AML-193 (cell line): ENCODE measurements around the gene DNAJC22.
"Not testable (repeated sequence)": the region's sequence is repeated elsewhere in the genome, so short reads cannot be mapped to it uniquely, and the experiment has no call there.

ENCODE experiments used
- DNase-seq, 2 experiments: peaks; one replicate each; lab custom pipeline; 2025; lab: John Stamatoyannopoulos, UW

Gene DNAJC22

DNA sequence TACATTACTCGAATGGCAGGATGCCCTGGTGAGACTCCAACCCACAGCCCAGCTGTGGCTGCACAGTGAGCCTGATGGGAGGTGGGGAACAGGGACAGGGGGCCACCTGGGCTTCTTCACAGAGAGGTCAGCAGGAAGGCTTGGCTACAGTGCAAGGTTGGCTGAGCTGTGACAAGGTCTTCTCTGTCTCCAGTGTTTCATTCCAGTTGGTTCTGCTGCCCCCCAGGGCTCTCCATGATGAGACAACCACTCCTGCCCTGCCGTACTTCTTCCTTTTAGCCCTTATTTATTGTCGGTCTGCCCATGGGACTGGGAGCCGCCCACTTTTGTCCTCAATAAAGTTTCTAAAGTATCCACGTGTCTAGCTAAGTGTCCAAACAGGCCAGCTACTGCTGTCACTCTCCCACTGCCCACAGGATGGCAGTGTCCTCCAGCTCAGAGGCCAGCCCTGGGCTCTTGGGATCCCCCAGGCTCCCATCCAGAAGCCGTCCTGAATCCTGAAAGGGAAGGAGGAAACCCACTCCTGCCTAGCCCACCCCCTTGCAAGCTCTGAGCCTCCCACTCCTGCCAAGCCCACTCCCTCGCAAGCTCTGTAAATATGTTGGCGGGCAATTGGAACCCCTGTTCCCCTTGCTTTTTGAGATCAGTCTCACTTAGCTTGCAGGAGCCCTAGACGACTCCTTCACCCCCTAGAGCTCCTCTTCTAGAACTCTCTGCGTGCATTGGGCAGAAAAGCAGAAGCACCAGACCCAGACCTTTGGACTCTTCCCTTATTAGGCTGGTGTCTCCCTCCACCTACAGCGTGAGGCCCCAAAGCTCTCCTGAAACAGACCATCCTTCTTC is 15.1 kb upstream of the DNAJC22 start:
- peak; percentile 8 to 26 for DNase-seq

DNA sequence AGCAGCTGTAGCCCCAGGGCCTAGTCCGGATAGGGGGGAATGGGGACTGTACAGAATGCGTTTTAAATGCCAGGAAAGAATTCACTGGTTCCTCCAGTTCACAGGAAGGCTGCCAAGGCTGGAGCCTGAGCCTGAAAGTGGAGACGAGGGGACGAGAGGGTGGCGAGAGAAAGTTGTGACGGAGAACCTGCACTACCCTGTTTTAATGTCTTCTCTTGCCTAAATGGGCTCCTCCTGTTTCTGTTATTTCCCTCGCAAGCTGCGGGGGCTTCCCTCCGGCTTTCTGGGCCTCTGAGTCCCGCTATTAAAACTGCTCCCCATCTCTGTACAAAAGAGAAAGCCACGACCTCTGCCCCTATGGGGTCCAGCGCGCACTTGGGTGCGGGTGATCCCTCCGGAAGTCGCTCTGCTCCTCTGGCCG is 14.2 kb upstream of the DNAJC22 start:
- no peak for DNase-seq

DNA sequence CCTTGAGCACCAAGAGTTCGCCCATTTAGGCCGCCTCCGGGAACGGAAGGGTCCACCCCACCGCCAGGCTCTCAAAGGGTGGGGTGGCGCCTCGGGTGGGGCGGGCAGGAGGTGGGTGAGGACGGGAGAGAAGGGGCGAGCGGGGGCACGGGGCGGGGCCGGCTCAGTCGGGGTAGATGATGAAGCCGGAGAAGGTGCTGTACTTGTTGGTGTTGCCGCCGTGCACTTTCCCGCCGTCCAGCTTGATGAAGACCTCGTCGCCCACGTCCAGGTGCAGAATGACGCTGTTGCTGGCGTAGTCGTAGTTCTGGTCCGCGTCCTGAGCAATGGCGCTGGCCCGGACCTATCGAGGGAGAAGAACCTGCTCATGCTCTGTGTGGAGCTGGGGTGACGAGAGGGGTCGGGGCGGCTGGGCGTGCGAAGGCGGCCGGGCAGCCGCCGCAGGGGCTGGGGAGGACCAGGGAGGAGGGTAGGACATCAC is 13.8 kb upstream of the DNAJC22 start:
- no peak for DNase-seq

DNA sequence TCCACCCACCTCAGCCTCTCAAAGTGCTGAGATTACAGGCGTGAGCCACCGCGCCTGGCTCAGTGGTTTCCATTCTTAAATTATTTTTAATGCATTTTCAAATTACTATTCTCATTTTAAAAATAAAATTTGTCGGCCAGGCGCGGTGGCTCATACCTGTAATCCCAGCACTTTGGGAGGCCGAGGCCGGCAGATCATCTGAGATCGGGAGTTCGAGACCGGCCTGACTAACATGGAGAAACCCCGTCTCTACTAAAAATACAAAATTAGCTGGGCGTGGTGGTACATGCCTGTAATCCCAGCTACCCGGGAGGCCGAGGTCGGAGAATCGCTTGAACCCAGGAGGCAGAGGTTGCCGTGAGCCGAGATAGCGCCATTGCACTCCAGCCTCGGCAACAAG is 12.9 kb upstream of the DNAJC22 start:
- DNase-seq = not testable (repeated sequence)

DNA sequence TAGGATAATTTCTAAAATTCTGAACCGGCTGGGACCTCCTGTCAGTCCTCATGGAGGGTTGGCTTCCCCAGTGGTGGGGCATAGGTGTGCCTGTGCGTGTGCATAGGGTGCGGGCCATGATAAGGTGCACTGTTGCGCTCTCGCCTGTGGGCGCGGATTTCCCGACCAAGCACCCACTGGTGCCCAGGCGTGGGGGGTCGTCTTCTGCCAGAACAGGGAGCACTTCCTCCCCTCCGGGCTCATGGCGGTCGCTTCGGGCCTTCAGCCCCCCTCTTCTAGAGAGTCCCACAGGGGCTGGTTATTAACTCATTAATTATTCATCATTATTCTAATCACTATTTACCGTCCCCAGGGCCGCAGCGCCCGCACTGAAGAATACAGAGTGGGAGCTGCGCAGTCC is 12.5 kb upstream of the DNAJC22 start:
- no peak for DNase-seq

DNA sequence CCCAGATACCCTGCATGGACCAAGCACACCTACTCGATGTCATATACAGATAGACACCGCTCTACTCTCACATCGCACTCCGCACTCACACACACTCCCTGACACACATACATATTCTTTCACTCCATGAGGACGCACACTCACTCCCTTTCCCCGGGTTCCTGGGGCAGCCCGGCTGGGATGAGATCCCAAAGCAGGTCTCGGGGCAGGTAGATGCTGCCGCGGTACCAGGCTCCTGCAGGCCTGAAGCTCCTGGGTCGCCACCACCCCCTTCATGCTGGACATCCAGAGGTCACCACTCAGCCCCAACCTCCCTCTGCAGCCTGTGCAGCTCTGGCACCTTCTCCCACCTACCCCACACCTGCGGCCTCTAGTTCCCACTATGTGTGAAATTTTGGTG is 12.0 kb upstream of the DNAJC22 start:
- DNase-seq = no peak

DNA sequence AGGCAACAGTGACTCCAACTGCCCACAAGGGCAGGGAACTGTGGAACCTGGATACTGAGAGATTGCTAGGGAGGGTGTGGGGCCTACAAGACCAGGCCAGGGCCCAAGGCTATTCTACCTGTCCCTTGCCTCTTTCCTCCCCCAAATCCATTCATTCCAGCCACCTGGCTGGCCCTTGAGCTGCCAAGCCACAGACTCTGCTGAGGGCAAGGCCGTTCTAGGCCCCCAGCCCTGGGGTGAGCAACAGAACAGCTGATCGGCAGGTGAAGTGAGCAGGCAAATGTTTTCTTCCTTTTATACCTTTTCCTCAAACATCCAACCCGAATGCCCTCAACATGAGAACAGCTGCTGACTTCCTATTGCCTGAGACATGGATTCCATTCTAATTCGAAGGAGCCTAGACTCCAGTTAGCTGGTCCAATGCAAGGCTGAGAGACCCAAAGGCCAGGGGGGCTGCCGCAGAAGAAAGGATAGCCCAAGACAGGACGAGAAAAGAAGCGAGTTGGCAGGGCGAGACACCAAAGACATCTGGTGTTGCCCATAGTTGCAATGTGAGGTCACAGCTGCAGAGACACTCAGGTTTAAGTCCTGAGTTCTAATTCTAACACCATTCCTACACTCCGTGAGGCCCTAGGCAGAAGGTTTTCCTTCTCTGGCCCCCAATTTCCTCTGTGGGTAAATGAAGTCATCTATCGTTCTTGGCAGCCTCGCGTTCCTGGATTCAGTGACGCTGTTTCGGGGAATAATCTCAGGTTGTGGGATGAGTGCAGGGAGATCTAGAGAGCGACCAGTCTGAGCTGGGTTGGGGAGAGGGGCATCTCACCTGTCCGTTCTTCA is 11.4 kb upstream of the DNAJC22 start:
- DNase-seq = no peak

DNA sequence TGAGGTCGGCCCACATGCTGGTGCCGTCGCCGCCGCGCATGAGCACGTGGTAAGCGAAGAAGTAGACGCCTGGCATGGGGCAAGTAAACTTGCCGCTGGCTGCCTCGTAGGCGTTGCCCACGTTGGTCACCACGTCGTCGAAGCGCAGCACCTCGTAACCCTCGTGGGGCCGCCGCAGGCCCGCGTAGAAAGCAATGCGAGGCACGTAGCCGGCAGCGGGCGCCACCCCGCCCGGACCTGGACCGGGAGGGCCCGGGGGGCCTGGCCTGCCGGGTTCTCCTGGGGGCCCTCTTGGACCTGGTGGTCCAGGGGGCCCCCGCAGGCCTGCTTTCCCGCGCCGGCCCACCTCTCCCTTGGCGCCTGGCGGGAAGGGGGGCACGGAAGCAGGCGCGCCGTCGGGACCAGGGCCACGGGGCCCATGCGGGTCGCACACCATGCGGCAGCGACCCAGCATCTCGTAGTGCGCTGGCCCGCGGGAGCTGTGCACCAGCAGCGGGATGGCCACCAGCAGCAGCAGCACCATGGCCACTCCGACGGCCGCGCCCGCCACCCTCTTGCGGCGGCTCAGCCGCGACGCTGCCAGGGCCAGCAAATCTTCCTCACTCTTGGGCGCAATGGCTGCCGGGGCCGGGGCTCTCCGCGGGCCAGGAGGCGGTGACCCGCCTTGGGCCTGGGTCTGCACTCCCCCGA is 10.6 kb upstream of the DNAJC22 start:
- DNase-seq = no peak

DNA sequence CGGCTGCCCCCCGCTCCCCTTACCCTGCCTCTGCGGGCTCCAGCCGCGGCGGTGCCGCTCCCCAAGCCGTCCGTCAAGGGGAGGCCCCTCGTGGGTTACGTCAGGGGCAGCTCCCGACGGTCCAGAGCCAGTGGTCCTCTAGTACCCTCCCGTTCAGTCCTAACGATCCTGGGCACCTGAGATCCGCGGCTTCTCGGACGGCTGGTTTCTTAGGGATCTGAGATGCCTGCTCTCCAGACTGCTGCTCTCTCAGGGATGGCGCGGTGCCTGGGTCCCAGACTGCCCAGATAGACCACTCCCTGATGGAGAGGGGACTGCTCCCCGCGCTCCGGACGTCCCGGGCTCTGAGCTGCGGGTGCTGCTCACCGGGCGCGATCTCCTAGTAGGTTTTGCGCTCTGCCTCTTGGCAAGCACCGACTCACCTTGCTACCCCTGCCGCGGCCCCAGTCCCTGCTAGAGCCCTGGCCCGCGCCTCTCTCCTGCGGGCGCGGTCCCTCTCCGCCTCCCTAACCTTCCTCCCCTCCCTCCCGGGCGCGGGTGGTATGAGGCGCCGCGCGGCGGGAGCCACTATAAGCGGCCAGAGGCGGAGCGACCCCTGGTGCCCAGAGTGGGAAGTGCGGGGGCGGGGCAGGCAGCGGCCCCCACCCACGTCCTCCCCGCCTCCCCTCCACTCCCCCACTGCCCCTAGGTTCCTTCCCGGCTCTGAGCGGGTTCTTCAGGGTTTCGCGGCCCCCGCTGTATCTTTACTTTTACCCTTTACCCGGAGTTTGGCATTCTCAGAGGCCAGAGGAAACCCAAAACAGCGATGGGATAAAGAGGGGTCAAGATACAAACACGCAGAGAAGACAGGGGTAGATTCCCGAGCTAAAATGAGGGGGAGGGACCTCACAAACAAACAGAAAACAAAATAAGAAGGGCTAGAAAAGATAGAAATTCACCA is 9.8 kb upstream of the DNAJC22 start, which contains the start of gene C1QL4:
Gene C1QL4 (minus strand): TSS at position 544 of the 940 bp plus-strand sequence. CDS start 711 bp downstream, outside the sequence.
- DNase-seq = peak; percentile 53 to 62

DNA sequence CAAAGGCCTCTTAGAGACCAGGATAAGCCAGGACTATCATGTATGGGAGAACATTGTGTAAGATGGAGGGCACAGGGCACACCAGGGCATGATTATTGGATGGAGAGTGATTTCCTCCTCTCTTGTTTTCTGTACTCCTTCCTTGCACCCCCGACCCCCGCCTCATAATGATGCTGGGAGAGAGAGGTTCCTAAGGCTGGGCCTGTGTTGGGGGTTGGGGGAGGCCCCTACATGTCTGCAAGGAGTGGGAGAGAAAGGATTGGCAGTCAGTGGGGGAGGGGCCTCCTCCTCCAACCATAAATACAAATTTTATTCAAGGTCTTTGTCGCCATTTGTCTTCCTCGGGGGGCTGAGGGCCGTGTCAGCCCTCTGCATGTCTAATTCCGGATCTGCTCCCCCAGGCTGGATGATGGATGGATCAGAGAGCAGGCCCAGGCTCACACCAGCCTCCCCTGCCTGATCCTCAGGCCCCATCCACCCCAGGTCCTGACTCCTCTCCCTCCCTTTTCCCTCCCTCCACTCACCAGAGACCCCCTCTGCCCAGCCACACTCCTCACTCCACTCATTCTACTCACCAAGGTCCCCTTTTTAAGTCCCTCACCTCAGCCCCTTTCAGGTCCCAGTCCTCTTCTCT is 7.7 kb upstream of the DNAJC22 start:
- DNase-seq = no peak

DNA sequence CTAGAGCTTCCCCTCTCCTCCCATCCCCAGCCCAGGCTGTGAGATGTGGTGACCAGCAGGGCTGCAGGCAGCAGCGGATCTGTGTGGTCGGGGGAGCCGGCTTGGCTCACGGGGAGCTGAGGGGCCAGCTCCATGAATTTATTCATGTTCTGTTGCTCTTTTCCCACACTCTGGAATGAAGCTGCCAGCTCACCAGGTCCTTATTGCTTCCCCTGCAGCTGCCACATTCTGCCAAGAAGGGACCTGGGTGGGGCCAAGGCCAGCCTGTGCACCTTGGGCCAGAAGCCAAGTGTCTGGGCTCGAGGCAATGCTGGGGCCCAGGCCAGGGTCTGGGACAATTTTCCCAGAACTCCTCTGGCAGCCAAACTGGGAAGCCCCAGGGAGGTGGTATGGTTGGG is 7.2 kb upstream of the DNAJC22 start:
- no peak for DNase-seq

DNA sequence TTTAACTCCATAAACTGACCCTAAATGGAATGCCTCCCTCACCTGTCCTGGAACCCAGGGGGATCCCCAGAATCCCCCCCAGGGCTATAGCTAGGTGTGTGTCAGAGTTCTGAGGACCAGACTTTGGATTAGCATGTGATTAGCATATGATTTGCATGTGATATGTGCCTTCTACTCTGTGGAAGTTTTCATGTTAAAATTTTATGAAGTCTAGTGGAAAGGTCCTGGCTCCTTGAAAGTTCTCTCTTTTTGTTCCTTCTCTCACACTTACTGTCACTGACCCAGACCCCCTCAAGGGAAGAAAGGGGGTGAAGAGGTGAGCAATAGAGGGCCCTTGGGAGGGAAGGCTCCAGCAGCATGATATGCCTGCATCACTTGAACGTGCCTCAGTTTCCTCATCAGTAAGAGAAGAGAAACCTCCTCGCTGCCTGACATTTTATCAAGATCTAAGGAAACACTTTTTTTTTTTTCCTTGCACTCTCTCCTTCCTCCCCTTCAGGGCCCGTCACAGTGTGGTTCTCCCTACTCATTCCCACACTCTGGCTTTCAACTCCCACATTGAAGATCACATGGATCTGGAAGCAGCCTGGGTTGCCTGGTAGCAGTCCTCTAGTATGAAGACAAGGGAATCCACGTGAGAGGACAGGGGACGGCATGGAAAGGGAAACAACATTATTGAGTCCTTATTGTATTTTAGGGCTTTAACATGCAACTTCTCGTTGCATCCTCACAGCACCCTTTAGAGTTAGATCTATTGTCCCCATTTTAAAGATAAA is 6.4 kb upstream of the DNAJC22 start:
- DNase-seq = no peak

DNA sequence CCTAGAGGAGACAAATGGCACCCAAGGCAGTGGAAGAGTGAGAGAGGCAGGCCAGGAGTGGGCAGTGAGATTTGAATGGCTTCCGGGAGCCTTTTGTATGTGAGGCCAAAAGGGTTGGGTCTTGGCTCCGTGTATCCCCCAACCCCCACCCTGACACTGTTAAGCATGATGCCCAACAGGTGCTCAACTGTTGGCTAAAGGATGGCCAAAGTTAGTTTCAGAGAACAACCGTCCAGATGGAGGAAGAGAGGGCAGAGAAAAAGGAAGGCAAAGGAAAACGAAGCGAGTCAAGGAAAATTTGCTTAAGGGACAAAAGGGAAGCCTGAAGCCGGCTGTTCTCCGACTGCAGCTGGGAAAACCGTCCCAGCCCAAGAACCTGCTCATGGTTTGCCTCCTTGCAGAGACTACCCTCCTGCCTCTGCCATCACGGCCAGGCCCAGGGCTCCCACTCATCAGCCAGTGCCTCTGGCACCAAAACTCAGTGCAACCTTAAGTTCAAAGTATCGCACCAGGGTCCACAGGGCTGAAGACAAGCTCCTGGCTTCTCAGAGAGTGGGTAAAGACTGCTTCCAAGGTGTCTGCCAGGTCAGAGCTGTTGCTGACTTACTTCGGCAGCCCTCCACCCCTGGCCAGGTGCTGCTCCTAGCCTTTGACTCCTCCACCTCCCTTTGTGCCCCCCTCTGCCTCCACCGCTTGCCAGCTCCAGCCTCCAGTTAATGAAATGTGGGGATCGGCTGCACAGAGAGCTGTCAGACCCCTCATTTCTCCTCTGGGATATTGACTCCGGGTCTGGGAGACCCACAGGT is 5.5 kb upstream of the DNAJC22 start:
- DNase-seq = no peak

DNA sequence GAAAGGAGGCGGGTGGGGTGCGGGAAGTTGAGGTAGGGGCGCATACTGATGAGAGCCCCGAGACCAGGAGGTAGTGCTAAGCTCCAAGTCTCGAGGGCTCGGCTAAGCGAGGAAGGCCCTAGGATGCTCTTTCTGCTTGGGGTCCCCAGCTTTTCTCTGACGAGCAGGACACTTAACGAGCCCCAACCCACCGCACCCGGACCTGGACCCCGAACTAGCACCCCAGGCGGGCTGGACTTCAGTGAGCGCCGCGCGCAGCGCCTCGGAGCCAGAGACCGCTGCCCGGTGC is 5.0 kb upstream of the DNAJC22 start:
- DNase-seq = no peak

DNA sequence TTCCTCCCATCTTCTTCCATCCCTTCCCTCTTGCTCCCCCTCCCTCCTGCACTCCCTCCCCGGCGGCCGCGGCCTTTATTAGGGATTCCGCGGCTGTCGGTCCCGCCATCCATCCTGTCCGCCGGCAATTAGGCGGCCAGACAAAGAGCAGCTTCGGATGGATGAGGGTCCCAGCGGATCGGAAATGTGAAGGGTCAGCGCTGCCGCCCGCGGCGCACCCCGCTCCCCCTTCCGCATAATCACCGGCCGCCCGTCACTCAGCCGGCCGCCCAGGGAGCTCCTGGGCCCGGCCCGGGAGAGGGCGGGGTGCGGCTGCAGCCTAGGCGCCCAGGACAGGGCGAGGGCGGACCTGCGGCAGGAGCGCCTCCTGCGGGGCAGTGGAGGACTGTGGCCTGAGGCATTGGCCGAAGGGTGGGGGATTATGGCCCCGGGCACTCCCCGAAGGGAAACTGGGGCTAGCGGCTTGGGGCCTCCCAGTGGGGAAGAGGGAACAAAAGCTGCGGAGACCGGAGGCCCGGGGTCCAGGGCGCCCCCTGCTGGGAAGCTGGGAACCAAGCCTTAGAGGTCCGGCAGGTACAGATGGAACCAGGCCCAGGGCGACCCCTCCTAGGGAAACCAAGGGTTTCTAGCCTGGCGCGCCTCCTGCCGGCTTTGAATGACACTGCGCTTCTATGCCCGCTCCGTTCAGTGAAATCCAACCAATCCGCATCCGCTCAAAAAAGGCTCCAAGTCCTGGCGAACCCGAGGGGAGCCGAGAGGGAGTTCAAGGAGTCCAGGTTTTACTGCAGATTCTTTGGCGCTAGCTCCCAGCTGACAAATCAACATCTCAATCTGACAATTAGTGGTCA is 4.4 kb upstream of the DNAJC22 start:
- peak in 1 of 2 experiments; percentile 24 for DNase-seq

DNA sequence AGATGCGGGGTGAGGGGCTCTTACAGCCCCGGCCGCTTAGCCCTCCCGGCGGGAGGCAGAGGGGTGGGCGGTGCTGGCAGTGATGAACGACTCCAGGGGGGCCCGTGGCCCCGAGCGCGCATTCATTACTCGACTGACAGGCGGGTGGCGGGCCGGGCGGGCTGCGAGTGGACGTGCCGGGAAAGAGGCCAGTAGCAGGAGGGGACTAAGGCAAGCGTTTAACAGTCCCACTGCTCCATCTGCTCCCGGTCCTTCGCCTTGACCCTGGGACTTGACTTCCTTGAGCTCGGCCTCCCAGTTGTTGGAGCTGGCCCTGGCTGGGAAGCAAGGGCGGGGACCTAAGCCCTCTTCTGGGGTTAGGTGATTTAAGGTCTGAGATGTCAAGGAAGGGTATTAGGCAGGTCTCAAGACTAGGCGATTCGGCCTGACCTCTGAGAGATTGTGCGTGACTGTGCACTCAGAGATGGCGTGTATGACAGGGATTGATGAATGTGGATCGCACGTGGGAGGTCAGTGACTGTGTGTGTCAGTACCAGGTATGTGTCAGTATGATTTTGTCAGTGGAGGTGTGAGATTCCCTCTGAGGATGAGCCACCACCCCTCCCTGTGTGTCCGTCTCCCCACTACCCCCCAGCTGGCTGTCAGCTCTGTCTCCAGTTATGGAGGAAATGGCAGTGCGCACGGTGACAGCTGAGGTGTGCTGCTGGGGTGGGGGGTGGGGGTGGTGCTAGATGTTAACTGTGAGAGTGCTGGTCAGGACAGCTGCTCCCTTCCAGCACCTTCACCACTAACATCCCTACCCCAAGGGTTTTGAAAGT is 3.6 kb upstream of the DNAJC22 start:
- DNase-seq = no peak

DNA sequence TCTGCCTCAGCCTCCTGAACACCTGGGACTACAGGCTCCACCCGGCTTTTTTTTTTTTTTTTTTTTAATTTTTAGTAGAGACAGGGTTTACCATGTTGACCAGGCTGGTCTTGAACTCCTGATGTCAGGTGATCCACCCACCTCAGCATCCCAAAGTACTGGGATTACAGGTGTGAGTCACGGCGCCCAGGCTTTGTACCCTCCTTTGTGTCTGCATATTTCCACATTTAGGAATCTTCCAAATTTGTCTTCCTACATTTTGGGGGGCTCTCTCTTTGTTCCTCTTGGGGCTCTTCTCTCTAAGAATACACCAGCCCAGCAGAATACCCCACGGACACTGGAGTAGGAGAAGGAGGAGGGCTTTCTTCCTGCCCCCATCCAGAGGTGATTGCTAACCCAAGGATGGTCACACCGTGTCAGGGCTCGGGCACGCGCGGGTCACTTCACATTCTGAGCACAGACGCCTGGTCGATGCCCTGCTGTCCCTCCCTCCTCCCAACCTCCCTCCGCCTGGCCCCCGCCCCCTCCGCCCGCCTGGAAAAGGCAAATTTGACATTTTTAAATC is 2.1 kb upstream of the DNAJC22 start:
- no peak for DNase-seq
